ENCODE measurements around the gene APOF. TPM values are rescaled to one million over a fixed set of nuclear protein-coding genes. Genes with fewer than 3 reads are reported as not detected.
A peak's percentile ranks its signal among the peaks of the same experiment; 100 is the strongest.

Gene APOF
- total RNA-seq, 1 experiment from 2014 or later, result 0.17 TPM

DNA sequence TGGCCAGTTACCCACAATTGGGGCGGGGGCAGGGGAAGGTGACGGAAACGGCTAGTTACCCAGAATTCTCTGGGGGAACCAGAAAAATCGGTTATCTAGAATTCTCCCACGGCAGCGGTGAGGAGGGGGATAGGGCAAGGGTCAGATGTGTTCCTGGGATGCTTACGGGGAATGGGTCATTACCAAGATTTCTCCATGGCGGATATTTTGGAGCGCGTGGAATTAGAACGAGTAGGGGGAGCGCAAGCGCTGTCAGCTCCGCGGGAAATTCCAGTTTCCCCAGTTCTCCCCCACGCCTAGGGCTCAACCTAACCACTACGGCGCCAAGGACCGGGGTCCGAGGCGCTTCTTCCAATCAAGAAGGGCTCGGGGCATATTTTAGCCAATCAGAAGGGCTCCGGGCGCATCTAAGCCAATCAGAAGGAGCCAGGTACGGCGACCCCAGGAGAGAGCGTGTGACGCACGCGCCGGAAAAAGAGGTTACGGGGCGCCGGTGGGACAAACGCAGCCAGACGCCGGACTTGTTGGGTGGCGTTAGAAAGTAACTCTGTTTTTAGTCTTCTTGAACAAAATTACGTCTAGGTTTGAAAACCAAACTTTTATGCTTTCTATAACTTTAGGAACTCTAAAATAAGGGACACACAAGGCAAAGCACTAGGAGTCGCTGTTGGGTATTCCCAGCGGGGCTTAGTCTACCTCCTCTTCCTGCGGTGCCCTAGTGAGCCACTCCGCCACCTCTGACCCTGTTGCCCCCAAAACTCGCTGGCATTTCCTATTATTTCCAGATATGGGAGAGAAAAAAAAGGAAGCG lies 28.8 kb downstream of the APOF start, which contains the start of gene PAN2 (continued):
- TF ChIP-seq, protein P1, sequence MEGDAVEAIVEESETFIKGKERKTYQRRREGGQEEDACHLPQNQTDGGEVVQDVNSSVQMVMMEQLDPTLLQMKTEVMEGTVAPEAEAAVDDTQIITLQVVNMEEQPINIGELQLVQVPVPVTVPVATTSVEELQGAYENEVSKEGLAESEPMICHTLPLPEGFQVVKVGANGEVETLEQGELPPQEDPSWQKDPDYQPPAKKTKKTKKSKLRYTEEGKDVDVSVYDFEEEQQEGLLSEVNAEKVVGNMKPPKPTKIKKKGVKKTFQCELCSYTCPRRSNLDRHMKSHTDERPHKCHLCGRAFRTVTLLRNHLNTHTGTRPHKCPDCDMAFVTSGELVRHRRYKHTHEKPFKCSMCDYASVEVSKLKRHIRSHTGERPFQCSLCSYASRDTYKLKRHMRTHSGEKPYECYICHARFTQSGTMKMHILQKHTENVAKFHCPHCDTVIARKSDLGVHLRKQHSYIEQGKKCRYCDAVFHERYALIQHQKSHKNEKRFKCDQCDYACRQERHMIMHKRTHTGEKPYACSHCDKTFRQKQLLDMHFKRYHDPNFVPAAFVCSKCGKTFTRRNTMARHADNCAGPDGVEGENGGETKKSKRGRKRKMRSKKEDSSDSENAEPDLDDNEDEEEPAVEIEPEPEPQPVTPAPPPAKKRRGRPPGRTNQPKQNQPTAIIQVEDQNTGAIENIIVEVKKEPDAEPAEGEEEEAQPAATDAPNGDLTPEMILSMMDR (IDR thresholded peaks at IDR 0.05 in 2 of 3, conservative IDR thresholded peaks at IDR 0.05 in 1 of 3; ENCODE audit: borderline replicate concordance in 1 of 3, insufficient read depth in 1 of 3, low read depth in 2 of 3, low read length in 2 of 3), result peak; percentile 13 to 68 (median 54); a peak in 4 of 6 replicates
- TF ChIP-seq RAD21 (IDR thresholded peaks at IDR 0.05; ENCODE audit: low read depth) (peak; percentile 34; the same call in 1 of the 2 replicates), FOSL1 (IDR thresholded peaks at IDR 0.05; ENCODE audit: low read depth) (no peak), EZH2phosphoT487 (IDR thresholded peaks at IDR 0.05; ENCODE audit: borderline replicate concordance) (no peak)

DNA sequence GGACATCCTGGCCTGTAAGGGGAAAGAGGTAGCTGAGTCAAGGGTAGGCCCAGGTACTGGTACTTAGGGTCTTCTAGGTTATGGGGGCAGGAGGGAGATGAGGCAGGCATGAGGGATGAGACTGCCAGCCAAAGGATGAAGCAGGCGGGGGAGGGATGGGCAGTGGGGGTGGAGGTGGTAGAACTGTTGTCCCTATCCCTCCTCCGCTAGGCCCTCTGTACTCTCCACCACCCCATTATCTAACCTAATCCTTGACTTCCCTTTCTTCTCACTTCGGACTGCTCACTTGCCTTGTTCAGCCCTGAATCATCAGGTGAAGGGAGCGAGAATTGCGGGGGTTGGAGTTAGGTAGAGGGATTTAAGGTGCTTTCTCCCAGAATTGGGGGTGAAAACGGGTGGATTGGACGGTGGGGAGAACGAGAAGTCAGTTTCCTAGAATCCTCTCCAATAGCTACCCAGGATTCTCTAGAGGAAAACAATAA lies 29.4 kb downstream of the APOF start:
- ChIA-PET CTCF (interaction anchor here (0.8 to 3.1 kb wide), 3 partner anchors 16 to 27 kb away, joined by 4 to 10 read pairs (median 5); partner anchors contain the start of genes CNPY2 and STAT2), RAD21 (ENCODE audit: low non-redundant PET in 1 of 2, low total read pairs in 2 of 2, uncharacterized antibody in 2 of 2, unreplicated experiment in 2 of 2) (no interaction called here), POLR2A (interaction anchor here (0.7 to 2.3 kb wide), 8 partner anchors 9 to 131 kb away, joined by 3 to 20 read pairs (median 4); partner anchors contain the start of genes CNPY2 and STAT2)
- no peak for TF ChIP-seq SP1 (IDR thresholded peaks at IDR 0.05; ENCODE audit: low read depth)
- peak; percentile 42; the same call in 1 of the 2 replicates for TF ChIP-seq EGR1 (IDR thresholded peaks at IDR 0.05; ENCODE audit: low read depth)
- TF ChIP-seq, protein P2, sequence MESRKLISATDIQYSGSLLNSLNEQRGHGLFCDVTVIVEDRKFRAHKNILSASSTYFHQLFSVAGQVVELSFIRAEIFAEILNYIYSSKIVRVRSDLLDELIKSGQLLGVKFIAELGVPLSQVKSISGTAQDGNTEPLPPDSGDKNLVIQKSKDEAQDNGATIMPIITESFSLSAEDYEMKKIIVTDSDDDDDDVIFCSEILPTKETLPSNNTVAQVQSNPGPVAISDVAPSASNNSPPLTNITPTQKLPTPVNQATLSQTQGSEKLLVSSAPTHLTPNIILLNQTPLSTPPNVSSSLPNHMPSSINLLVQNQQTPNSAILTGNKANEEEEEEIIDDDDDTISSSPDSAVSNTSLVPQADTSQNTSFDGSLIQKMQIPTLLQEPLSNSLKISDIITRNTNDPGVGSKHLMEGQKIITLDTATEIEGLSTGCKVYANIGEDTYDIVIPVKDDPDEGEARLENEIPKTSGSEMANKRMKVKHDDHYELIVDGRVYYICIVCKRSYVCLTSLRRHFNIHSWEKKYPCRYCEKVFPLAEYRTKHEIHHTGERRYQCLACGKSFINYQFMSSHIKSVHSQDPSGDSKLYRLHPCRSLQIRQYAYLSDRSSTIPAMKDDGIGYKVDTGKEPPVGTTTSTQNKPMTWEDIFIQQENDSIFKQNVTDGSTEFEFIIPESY (IDR thresholded peaks at IDR 0.05; ENCODE audit: extremely low read depth, insufficient replicate concordance, low read length), result no peak
- TF ChIP-seq ZFX (IDR thresholded peaks at IDR 0.05), result peak; percentile 35; the same call in 1 of the 2 replicates
- BruUV-seq (replicated peaks), result TSS peak; percentile 87
- Histone ChIP-seq H3K9me2 (ENCODE audit: insufficient read depth) (no peaks in the 10 kb centered on the region), H3K4me2 (ENCODE audit: low read length) (peak overlapping the region; percentile 95), H2AFZ (ENCODE audit: low read depth, low read length, poor library complexity, severe bottlenecking) (peak overlapping the region; percentile 3), H3K79me2 (ENCODE audit: insufficient read depth, low read length) (peaks cover 7% of the 10 kb centered on the region), H3K4me3 (replicated peaks in 1 of 2; ENCODE audit: low read depth in 1 of 2, low read length in 2 of 2) (peak overlapping the region; percentile 68 to 87), H3K9me3 (ENCODE audit: control insufficient read depth in 1 of 2, insufficient read depth in 1 of 2, low read depth in 1 of 2, low read length in 2 of 2) (no peaks in the 10 kb centered on the region), H4K20me1 (ENCODE audit: insufficient read depth) (no peaks in the 10 kb centered on the region), H3K9ac (ENCODE audit: low read length) (peak overlapping the region; percentile 93), H3K27me3 (ENCODE audit: insufficient read depth, low read length) (no peaks in the 10 kb centered on the region), H3K36me3 (ENCODE audit: control insufficient read depth in 1 of 2, insufficient read depth in 2 of 2, low read length in 2 of 2) (no peaks in the 10 kb centered on the region), H3K27ac (ENCODE audit: low read depth, low read length) (peak overlapping the region; percentile 66), H3K4me1 (ENCODE audit: control insufficient read depth in 1 of 2, insufficient read depth in 2 of 2, low read length in 2 of 2) (peaks cover 11 to 24% of the 10 kb centered on the region in 2 experiments)
- intact Hi-C loops (cut with micrococcal nuclease), result loop anchor here (5.0 kb wide), 1 partner anchor 129 kb away; no protein-coding TSS in a partner anchor
- DNase-seq (ENCODE audit: low read depth, low spot score), result no peak
- ATAC-seq, result peak; percentile 8
